Sciatic nerve (tissue), 2 donors: ENCODE measurements around the gene DACT1. TPM values are rescaled to one million over a fixed set of nuclear protein-coding genes. Genes with fewer than 3 reads are reported as not detected.

Experiments
- ATAC-seq: fragments of 200-7000 bp; cut with Tn5 transposase; one replicate; pipeline ENCODE4 v1.9.1; 2020; ENCODE audit warnings: mild to moderate bottlenecking, moderate library complexity
- DNase-seq: peaks from one replicate; pipeline ENCODE4 v3.0.0-alpha.2; 2020; ENCODE audit warnings: low spot score
- intact Hi-C: fragments of 100-400 bp; cut with DNase I; formaldehyde crosslinking; loops from one replicate; pipeline ENCODE4 v1.14.2; 2022
- total RNA-seq: library from RNA; stranded (reverse); fragmentation: NEBNext Ultra II Directional; extraction: Animal tissue kit (Norgen Biotek cat#: 25700); gene quantifications from one replicate; pipeline ENCODE4 v1.2.1, GENCODE V29; 2021
- donor health status: DM: no; HTN: no; CAD: no.
- donor health status: DM: no; HTN: no; CAD: no.

The DACT1 gene
- total RNA-seq, 1 donor from 2014 or later: 115 TPM

GRCh38 chr14:58697266-58697929, 59.6 kb downstream of the DACT1 start:
- ATAC-seq (no peak), DNase-seq (no peak)
- intact Hi-C loops: no loop called here

Other genes with a start within 250 kb of the DACT1 start
- not detected for gene TOMM20L, start 242.0 kb upstream of the DACT1 start, total RNA-seq
- 26.7 TPM for gene TIMM9, start 210.4 kb upstream of the DACT1 start, total RNA-seq
- gene KIAA0586, start 210.2 kb upstream of the DACT1 start, total RNA-seq: 19.3 TPM